ENCODE measurements around the gene HIVEP1. TPM values are rescaled to one million over a fixed set of nuclear protein-coding genes. Genes with fewer than 3 reads are reported as not detected.

Gene HIVEP1
- total and polyA plus RNA-seq, 2 donors from 2014 or later, result 3.6 to 30.4 TPM

GRCh38 chr6:12113190-12113577 is 101.1 kb downstream of the HIVEP1 start:
- no peak for TF ChIP-seq CTCF (IDR thresholded peaks at IDR 0.05; ENCODE audit: borderline replicate concordance, extremely low read depth, insufficient read depth)
- Histone ChIP-seq H3K27me3 (ENCODE audit: control insufficient read depth, insufficient read depth, low read length) (no peaks in the 10 kb centered on the region), H3K9ac (ENCODE audit: low read length in 3 of 3) (no peak overlapping the region), H3K4me3 (ENCODE audit: low read length in 3 of 3) (no peak overlapping the region), H3K27ac (ENCODE audit: low read depth in 2 of 2, low read length in 2 of 2) (no peak overlapping the region), H3K9me3 (ENCODE audit: control insufficient read depth in 2 of 3, insufficient read depth in 1 of 3, low read length in 3 of 3) (peaks cover 0 to 6% (median 0%) of the 10 kb centered on the region in 3 donors), H3K36me3 (ENCODE audit: control insufficient read depth in 2 of 3, insufficient read depth in 3 of 3, low read length in 3 of 3) (peaks cover 0 to 4% (median 0%) of the 10 kb centered on the region in 3 donors), H3K4me1 (ENCODE audit: control insufficient read depth in 2 of 3, insufficient read depth in 2 of 3, low read depth in 1 of 3, low read length in 3 of 3) (no peaks in the 10 kb centered on the region)
- intact Hi-C loops (cut with DNase I), result no loop called here
- DNase-seq, result no peak
- FAIRE-seq, result no peak

- Histone ChIP-seq H3K9ac (ENCODE audit: low read length in 3 of 3) (no peak overlapping the region), H3K4me3 (ENCODE audit: low read length in 3 of 3) (no peak overlapping the region), H3K36me3 (ENCODE audit: control insufficient read depth in 2 of 3, insufficient read depth in 3 of 3, low read length in 3 of 3) (peaks cover 0 to 4% (median 0%) of the 10 kb centered on the region in 3 donors), H3K4me1 (ENCODE audit: control insufficient read depth in 2 of 3, insufficient read depth in 2 of 3, low read depth in 1 of 3, low read length in 3 of 3) (peaks cover 0 to 3% (median 0%) of the 10 kb centered on the region in 3 donors), H3K27me3 (ENCODE audit: control insufficient read depth, insufficient read depth, low read length) (no peaks in the 10 kb centered on the region), H3K27ac (ENCODE audit: low read depth in 2 of 2, low read length in 2 of 2) (no peak overlapping the region), H3K9me3 (ENCODE audit: control insufficient read depth in 2 of 3, insufficient read depth in 1 of 3, low read length in 3 of 3) (peaks cover 0 to 6% (median 0%) of the 10 kb centered on the region in 3 donors)
- intact Hi-C loops (cut with DNase I), result no loop called here
- no peak for TF ChIP-seq CTCF (IDR thresholded peaks at IDR 0.05; ENCODE audit: borderline replicate concordance, extremely low read depth, insufficient read depth)
- no peak for FAIRE-seq
- DNase-seq, result no peak
These were observed 102.0 kb downstream of the HIVEP1 start for GRCh38 chr6:12114055-12114503.

- intact Hi-C loops (cut with DNase I), result no loop called here
- peaks cover 0 to 6% (median 0%) of the 10 kb centered on the region in 3 donors for H3K9me3 ChIP-seq (ENCODE audit: control insufficient read depth in 2 of 3, insufficient read depth in 1 of 3, low read length in 3 of 3)
- H3K9ac ChIP-seq (ENCODE audit: low read length in 3 of 3), result no peak overlapping the region
- no peak overlapping the region for H3K4me3 ChIP-seq (ENCODE audit: low read length in 3 of 3)
- peaks cover 0 to 2% (median 1%) of the 10 kb centered on the region in 3 donors for H3K36me3 ChIP-seq (ENCODE audit: control insufficient read depth in 2 of 3, insufficient read depth in 3 of 3, low read length in 3 of 3)
- no peak for TF ChIP-seq CTCF (IDR thresholded peaks at IDR 0.05; ENCODE audit: borderline replicate concordance, extremely low read depth, insufficient read depth)
- H3K4me1 ChIP-seq (ENCODE audit: control insufficient read depth in 2 of 3, insufficient read depth in 2 of 3, low read depth in 1 of 3, low read length in 3 of 3), result peaks cover 0 to 3% (median 0%) of the 10 kb centered on the region in 3 donors
- H3K27me3 ChIP-seq (ENCODE audit: control insufficient read depth, insufficient read depth, low read length), result no peaks in the 10 kb centered on the region
- DNase-seq (no peak), FAIRE-seq (no peak)
- no peak overlapping the region for H3K27ac ChIP-seq (ENCODE audit: low read depth in 2 of 2, low read length in 2 of 2)
These were observed 102.9 kb downstream of the HIVEP1 start for GRCh38 chr6:12115001-12115400.

GRCh38 chr6:12115492-12115891 is 103.4 kb downstream of the HIVEP1 start:
- Histone ChIP-seq H3K4me1 (ENCODE audit: control insufficient read depth in 2 of 3, insufficient read depth in 2 of 3, low read depth in 1 of 3, low read length in 3 of 3) (peaks cover 0 to 3% (median 0%) of the 10 kb centered on the region in 3 donors), H3K9ac (ENCODE audit: low read length in 3 of 3) (no peak overlapping the region), H3K4me3 (ENCODE audit: low read length in 3 of 3) (no peak overlapping the region), H3K36me3 (ENCODE audit: control insufficient read depth in 2 of 3, insufficient read depth in 3 of 3, low read length in 3 of 3) (peaks cover 0 to 7% (median 6%) of the 10 kb centered on the region in 3 donors), H3K27me3 (ENCODE audit: control insufficient read depth, insufficient read depth, low read length) (no peaks in the 10 kb centered on the region), H3K27ac (ENCODE audit: low read depth in 2 of 2, low read length in 2 of 2) (no peak overlapping the region), H3K9me3 (ENCODE audit: control insufficient read depth in 2 of 3, insufficient read depth in 1 of 3, low read length in 3 of 3) (peaks cover 0 to 6% (median 0%) of the 10 kb centered on the region in 3 donors)
- DNase-seq (no peak), FAIRE-seq (no peak)
- intact Hi-C loops (cut with DNase I), result no loop called here
- no peak for TF ChIP-seq CTCF (IDR thresholded peaks at IDR 0.05; ENCODE audit: borderline replicate concordance, extremely low read depth, insufficient read depth)
